GM08714 (cell line): ENCODE data around the gene SLC51B.
"Not testable (repeated sequence)": the region's sequence is repeated elsewhere in the genome, so short reads cannot be mapped to it uniquely, and the experiment has no call there.

Experiments
- H3K4me3 ChIP-seq: fragments of 200-500 bp; sonication (Bioruptor generic); 2 replicates; pipeline ENCODE4 v1.5.1; 2014; ENCODE audit warnings: mild to moderate bottlenecking, low read length, inconsistent platforms
- ZNF274 ChIP-seq: IDR thresholded peaks from 2 replicates; pipeline ENCODE4 v1.6.1; 2012; ENCODE audit warnings: mild to moderate bottlenecking, low read depth, low read length

SLC51B gene

GRCh38 chr15:65032801-65033537 is 12.2 kb upstream of the SLC51B start:
- H3K4me3 ChIP-seq = no peak overlapping the region
- TF ChIP-seq ZNF274 = no peak

DNA sequence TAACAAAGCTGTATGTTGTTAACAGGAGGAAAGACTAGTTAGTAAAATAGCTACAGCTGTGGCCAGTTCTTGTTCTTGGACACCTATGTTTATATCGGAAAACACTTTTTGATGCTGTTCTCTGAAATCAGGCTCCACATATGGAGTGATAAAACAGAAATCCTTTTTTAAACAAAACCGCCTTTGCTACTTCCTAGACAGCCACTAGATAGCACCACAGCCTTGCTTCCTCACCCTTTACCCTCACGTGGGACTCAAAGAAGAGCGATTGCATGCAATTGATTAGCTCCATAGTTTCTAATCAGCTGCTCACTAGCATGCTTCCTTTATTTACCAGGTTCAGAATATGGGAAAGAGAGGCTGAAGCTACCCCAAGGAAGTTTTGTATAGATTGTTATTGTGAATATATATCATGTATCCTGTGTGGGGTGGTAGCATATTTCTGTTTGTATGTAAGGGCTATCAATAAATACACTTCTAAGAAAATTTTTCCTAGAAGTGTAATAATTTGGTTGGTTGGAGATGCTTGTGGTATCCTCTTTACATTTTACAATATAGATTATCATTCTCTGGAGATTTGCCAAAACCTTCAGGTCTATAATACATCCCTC is 11.4 kb upstream of the SLC51B start:
- TF ChIP-seq ZNF274 = no peak
- no peak overlapping the region for H3K4me3 ChIP-seq

GRCh38 chr15:65034719-65035118 is 10.5 kb upstream of the SLC51B start:
- H3K4me3 ChIP-seq = no peak overlapping the region
- TF ChIP-seq ZNF274 = no peak

- no peak for TF ChIP-seq ZNF274
- no peak overlapping the region for H3K4me3 ChIP-seq
Measured at GRCh38 chr15:65037309-65037708, 7.9 kb upstream of the SLC51B start.

- TF ChIP-seq ZNF274 = no peak
Measured at GRCh38 chr15:65038428-65038827, 6.8 kb upstream of the SLC51B start.

GRCh38 chr15:65038836-65039235 is 6.4 kb upstream of the SLC51B start:
- H3K4me3 ChIP-seq = no peak overlapping the region
- TF ChIP-seq ZNF274 = no peak

More at GRCh38 chr15:65038428-65038827, 6.8 kb upstream of the SLC51B start:
- no peak overlapping the region for H3K4me3 ChIP-seq

DNA sequence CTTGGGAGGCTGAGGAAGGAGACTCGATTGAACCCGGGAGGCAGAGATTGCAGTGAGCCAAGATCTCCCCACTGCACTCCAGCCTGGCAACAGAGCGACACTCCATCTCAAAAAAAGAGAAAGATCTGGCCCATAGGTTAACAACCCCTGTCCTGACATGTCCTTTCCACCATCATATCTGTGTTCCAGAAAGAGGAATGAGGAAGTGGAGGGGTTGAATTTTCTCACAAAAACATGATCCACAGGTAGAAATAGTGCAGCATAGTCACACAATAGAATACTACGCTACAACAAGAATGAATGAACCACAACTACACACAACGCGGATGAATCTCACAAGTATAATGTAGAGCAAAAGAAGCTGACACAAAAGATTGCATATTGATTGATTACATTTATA is 4.7 kb upstream of the SLC51B start:
- H3K4me3 ChIP-seq = no peak overlapping the region
- TF ChIP-seq ZNF274 = no peak

GRCh38 chr15:65041787-65042186 is 3.4 kb upstream of the SLC51B start:
- H3K4me3 ChIP-seq = no peak overlapping the region
- TF ChIP-seq ZNF274 = no peak

- TF ChIP-seq ZNF274 = no peak
- no peak overlapping the region for H3K4me3 ChIP-seq
Measured at GRCh38 chr15:65042776-65043327, 2.3 kb upstream of the SLC51B start.

GRCh38 chr15:65044218-65044617 is 969 bp upstream of the SLC51B start:
- H3K4me3 ChIP-seq = not testable (repeated sequence)

DNA sequence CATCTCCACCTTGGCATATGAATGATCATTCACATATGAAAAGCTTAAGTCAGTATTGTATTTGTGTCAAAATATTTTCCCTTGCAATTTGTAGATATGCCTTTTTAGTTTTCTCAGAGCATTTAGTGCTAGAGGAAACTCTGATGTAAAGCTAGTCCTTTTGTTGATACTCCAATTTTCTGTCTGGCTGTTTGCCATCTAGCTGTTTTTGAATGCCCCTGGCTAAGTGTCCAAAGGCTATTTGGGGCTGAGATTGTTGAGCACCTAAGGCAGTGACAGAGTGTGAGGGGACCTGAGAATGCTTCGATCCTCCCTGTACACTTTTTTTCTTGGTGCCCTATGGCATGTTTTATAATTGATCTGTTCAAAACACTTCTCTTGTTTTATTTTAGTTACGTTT is 3.1 kb downstream of the SLC51B start:
- TF ChIP-seq ZNF274 = no peak
- H3K4me3 ChIP-seq = no peak overlapping the region

DNA sequence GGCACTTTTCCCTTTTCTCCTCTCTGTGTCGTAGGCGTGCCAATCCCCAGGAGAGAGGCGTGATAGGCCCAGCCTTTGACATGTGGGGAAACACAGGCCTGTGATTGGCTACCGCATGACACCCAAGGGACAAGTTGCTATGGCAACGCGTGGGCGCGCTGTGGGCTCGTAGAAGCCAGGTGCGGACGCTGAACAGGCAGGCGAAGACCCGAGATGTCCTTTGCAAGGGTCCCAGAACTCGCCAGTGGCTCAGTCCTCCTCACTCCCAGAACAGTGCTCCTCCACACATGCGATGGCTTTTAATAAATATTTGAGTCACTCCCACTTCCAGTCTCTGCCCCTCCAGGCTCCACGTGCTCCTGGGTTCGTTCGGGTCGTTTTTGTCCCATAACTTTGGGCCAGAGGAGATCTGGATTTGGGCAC is 4.2 kb downstream of the SLC51B start:
- H3K4me3 ChIP-seq = no peak overlapping the region; the same call in 1 of the 2 replicates
- TF ChIP-seq ZNF274 = no peak

DNA sequence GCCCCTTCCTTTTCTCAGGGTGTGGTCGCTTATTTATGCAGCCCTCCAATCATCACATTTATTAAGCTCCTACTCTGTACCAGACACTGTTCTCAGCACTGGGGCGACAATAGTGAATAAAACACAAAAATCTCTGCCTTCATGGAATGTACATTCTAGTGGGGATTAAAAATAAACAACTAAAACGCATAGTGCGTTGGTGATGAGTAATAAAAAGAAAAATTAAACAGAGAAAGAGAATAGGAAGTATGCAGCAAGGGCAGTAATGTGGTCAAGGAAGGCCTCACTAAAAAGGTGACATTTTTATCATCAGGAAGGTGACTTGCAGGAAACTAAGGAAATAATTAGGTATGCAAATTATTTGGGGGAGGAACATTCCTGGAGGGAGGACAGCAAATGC is 5.1 kb downstream of the SLC51B start:
- no peak for TF ChIP-seq ZNF274
- H3K4me3 ChIP-seq = no peak overlapping the region

- TF ChIP-seq ZNF274 = no peak
- no peak overlapping the region for H3K4me3 ChIP-seq
Measured at GRCh38 chr15:65051266-65051665, 6.1 kb downstream of the SLC51B start.

DNA sequence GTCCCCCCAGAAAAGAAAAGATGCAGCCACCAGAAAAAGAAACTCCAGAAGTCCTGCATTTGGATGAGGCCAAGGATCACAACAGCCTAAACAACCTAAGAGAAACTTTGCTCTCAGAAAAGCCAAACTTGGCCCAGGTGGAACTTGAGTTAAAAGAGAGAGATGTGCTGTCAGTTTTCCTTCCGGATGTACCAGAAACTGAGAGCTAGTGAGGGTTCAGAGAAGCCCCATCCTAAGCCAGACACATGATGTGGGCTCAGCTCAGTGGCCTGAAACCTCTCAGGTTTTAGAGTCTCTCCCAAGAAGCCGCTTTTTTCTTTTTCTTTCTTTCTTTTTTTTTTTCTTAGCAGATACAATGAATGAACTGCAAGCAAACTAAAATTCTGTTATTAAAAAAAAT is 7.8 kb downstream of the SLC51B start:
- H3K4me3 ChIP-seq = no peak overlapping the region
- no peak for TF ChIP-seq ZNF274
